Measurements from ENCODE around the gene RMDN2.

RMDN2 gene

GRCh38 chr2:37925063-37925897 lies at the start of gene RMDN2:
Gene RMDN2 (plus strand): TSS chr2:37925287. CDS start chr2:37929278, 3,991 bp downstream.
- peak; percentile 95 to 98 (median 97) for DNase-seq

DNA sequence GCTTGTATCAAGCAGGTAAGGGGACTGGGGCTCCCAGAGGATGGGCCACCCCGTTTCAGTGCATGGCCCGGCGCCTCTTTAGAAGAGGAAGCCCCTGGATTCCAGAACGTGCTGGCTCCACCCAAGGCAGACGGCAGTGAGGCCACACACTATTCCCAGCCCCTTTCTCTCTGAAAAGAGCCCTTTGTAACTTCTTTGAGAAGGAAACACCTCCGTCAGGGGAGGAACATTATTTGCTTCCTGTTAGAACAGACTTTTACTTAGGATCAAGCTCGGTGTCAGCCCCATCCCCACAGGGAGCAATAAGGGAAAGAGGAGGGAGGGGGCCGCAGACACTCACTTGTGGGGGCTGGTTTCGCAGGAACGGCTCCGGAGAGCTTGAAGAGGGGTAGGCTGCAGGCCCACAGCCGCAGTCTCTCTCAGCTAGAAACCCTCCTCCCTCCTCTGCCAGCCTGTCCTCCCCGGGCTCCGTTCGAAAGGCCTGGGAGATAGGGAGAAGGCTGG lies 49.6 kb upstream of the RMDN2 start:
- no peak for DNase-seq

- DNase-seq, result peak in 1 of 3 experiments; percentile 51
Measured at GRCh38 chr2:37876227-37876626, 48.9 kb upstream of the RMDN2 start.

GRCh38 chr2:37877457-37878315 lies 47.4 kb upstream of the RMDN2 start:
- DNase-seq, result peak; percentile 64 to 93 (median 89)

DNA sequence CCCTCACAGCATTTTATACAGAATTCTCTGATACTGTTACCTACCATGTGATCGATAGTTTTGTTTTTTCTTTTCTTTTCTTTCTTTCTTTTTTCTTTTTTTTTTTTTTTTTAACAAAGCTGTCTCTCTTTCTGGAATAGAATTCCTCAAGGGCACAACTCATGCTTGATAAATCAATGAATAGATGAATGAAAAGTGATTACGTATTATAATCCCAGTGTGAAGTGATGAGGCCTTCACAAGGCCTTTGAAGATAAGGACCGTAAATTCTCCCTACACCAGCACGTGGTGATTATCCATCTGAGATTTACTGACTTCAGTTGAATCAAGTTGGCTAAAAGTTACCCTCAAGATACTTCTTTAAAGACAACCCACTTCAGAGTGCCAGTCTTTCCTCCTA lies 46.6 kb upstream of the RMDN2 start:
- DNase-seq, result no peak

- DNase-seq, result peak in 1 of 3 experiments; percentile 31
Measured at GRCh38 chr2:37880551-37880950, 44.5 kb upstream of the RMDN2 start.

DNA sequence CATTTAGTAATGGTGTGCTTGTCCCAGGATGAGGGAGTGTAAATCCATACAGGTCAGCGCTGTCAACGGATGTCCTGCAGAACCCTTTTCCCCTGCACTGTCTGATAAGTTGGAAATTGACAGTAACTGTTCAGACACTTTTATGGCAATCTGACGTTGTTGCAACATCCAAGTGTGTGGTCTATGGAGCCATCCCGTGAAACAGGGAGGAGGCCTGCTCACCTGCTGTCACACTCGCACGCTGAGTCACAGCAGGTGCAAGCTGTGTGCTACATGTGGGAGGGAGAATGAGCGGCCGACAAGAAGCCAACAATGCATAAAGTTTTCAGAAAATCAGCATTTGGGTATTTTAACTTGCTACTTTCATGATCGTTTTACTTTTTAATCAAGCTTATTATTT lies 43.7 kb upstream of the RMDN2 start:
- DNase-seq, result peak; percentile 22 to 77 (median 59)

DNA sequence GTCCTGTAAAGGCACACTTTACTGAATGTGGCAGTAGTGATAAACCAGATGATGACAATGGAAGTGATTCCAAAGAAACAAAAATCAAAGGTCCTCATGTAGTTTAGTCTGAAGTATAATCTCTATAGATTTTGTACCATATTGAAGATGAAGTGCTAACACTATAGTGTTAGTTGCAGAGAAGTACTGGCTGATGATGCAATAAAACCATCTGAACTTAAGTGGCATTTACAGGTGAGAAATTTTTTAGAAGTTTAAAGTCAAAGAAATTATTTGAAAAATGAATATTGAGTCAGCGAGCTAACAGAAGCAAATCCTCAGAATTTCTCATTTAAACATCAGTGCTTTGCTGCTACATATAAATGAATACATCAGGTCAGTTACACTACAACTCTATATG lies 43.1 kb upstream of the RMDN2 start:
- DNase-seq, result peak in 1 of 3 experiments; percentile 17

GRCh38 chr2:37883518-37883917 lies 41.6 kb upstream of the RMDN2 start:
- DNase-seq, result no peak

DNA sequence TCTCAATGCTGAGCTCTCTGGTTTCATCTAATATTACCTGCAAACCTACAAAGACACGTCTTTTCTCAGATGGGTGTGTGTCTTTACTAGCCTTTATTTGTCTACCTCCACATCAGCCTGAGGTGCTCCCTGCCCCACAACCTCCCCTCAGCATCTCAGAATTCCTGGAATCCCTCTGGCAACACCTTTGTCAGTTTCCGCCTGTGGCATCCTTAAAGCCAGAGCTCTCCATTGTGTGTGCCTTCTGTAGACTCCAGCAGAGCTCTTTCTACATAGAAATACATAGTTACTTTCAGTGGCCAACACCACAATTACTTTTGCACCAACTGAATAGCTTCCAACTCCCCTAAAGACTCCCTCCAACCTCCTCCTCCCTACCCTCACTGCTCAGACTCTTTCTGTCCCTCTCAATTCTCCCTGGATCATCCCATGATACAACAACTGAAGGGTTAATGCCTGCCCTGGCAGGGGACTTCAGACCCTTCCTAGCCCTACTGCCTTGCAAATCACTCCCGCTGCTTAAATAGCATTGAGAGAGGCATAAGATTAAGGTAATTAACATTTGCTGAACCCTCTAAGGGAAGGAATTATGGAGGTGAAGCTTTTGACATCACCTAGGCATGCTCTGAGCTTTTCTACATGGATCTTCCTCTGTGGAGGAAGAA lies 39.6 kb upstream of the RMDN2 start:
- DNase-seq, result no peak

DNA sequence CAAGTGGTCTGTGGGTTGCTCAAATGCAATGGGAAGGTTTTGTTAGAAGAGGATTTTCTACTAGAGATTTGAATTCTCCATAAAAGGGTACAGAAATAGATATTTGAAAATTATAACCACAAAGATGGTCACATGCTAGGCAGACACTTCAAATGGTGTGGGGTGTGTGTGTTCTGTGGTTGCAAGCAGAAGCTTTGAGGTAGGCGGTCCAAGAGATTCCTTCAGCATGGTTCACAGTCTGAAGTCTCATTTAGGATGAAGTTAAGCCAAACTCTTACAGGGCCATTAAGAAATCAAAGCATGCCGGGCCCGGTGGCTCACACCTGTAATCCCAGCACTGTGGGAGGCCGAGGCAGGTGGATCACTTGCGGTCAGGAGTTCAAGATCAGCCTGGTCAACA lies 38.3 kb upstream of the RMDN2 start:
- no peak for DNase-seq

DNA sequence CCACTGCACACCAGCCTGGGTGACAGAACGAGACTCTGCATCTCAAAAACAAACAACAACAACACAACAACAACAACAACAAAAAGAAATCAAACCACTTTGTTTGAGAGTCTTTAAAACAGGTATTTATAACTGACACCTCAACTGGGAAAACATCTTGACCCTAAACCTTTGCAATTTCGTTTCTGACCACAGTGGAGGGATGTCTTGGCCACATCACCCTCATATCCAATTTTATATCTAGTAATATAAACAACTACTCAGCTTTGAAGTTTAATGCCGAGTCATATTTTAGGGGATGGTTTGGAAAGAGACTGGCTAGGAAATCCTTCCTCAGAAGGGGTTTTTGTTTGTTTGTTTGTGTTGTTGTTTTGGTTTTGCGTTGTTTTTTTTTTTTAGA lies 37.8 kb upstream of the RMDN2 start:
- no peak for DNase-seq

GRCh38 chr2:37890893-37891495 lies 34.1 kb upstream of the RMDN2 start:
- peak; percentile 72 to 83 (median 80) for DNase-seq

GRCh38 chr2:37891846-37892435 lies 33.1 kb upstream of the RMDN2 start:
- no peak for DNase-seq

- DNase-seq, result no peak
Measured at GRCh38 chr2:37892436-37893114, 32.5 kb upstream of the RMDN2 start.

- no peak for DNase-seq
Measured at GRCh38 chr2:37893327-37893726, 31.8 kb upstream of the RMDN2 start.

DNA sequence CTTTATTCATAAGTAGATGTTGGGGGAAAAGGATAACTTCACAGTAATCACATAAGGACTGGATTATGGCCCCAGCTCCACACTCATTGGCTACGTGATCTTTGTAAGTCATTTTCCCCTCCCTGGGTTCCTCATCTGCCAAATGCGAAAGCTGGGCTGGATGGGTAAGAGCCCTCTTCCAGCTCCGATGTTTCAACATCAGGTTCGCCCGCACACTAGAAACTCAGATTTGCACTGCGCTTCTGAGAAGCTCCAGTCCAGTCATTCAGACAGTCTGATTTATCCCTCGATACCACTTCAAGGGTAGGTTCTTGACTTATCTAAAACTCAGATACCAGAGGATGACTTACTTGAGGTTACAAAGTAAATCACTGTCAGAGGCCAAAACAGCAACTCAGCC lies 31.0 kb upstream of the RMDN2 start:
- no peak for DNase-seq

GRCh38 chr2:37894601-37895000 lies 30.5 kb upstream of the RMDN2 start:
- DNase-seq, result no peak

DNA sequence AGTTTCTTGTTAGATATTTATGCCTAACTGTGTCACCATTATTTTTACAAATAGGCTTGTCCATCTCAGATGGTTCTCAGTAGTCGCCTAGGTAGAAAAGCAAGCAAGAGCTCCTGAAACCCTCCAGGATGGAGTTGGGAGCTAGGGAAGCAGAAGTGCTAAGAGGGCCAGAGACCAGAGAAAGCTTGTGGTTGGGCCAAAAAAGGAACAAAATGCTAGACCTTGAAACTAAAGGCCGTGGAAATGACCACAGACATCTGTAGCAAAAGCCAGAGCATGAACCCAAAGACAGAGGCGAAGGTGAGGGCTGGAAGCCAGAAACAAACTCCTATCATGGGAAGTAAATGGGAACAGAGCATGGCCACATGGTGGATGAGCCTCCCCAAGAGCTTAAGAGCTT lies 29.9 kb upstream of the RMDN2 start:
- no peak for DNase-seq

DNA sequence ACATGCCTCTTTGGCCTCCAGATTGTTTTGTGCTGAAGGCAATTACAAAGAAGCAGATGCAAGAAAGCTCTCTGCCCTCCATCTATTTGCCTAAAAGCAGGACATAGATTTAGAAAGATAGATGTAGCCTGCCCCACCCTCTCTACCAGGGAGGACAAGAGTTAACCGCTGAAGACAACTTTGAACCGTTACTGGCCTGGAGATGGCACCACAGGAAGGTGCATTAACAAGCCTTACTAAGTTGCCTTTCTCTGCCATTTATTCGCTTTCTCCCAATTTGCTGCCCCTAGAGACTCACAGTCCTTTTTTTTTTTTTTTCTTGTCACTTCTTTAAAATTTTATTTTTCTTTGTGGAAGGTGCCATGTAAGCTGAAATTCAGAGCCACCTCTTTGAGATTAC lies 28.8 kb upstream of the RMDN2 start:
- peak in 1 of 3 experiments; percentile 8 for DNase-seq

DNA sequence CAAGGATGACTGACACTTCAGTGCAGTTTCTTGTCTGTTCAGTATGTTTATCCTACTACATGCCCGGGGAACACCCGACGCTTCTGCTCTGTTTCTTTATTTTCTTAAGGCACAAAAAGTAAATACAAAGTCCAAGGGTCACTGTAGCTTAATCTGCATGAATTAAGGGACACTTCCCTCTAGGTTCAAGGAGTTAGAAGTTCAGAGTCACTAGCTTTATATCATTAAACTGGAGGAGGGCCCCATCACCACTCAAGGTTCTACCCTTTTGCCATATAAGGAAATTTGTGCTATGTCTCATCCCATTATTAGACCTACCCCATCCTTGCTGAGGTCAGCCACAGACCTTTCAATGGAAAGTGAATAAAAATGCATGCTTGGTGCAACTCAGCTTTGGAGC lies 27.6 kb upstream of the RMDN2 start:
- DNase-seq, result no peak

GRCh38 chr2:37898448-37898847 lies 26.6 kb upstream of the RMDN2 start:
- DNase-seq, result no peak

All from NCI-H1417 (cell line).